Measurements from ENCODE around the gene SMIM20.

DNA sequence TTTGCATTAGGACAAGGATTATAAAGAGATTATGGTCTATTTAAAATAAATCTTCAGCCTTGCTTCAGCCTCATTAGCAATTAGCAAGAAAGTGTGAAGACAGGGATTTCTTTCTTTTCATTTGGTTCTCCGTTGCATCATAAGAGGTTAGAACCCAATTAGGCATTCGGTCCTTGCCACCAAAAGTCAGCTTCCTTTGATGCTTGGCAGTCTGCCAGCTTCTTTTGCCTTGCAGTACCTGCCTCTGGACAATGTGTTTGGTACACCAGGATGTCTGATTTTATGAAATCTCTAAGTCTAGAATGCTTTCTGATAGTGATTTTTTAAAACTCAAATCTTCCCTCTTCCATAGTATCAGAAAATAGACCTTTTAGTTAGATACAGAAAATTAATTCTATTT, 12.4 kb downstream of the SMIM20 start:
- TF ChIP-seq, protein P1, sequence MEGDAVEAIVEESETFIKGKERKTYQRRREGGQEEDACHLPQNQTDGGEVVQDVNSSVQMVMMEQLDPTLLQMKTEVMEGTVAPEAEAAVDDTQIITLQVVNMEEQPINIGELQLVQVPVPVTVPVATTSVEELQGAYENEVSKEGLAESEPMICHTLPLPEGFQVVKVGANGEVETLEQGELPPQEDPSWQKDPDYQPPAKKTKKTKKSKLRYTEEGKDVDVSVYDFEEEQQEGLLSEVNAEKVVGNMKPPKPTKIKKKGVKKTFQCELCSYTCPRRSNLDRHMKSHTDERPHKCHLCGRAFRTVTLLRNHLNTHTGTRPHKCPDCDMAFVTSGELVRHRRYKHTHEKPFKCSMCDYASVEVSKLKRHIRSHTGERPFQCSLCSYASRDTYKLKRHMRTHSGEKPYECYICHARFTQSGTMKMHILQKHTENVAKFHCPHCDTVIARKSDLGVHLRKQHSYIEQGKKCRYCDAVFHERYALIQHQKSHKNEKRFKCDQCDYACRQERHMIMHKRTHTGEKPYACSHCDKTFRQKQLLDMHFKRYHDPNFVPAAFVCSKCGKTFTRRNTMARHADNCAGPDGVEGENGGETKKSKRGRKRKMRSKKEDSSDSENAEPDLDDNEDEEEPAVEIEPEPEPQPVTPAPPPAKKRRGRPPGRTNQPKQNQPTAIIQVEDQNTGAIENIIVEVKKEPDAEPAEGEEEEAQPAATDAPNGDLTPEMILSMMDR (IDR thresholded peaks at IDR 0.05): no peak
- TF ChIP-seq EP300 (IDR thresholded peaks at IDR 0.05): no peak

Measured in gastroesophageal sphincter (tissue), 3 donors.